ENCODE measurements around the gene XPO4.

XPO4 gene

GRCh38 chr13:20832861-20833260 lies 69.7 kb downstream of the XPO4 start:
- in situ Hi-C loops (cut with MboI; ENCODE audit: low pct_unique_long_range_greater_than_20kb, low sequenced_read_pairs, unreplicated experiment), result loop anchor here (25.0 kb wide), 1 partner anchor 646 kb away; the partner anchor contains the start of gene GJB2
- no peak for DNase-seq (ENCODE audit: low spot score)
- no peak for TF ChIP-seq CTCF (IDR thresholded peaks at IDR 0.05; ENCODE audit: extremely low read depth, insufficient read depth, missing control alignments)

GRCh38 chr13:20831933-20832332 lies 70.6 kb downstream of the XPO4 start:
- DNase-seq (ENCODE audit: low spot score), result no peak
- TF ChIP-seq CTCF (IDR thresholded peaks at IDR 0.05; ENCODE audit: extremely low read depth, insufficient read depth, missing control alignments), result no peak
- in situ Hi-C loops (cut with MboI; ENCODE audit: low pct_unique_long_range_greater_than_20kb, low sequenced_read_pairs, unreplicated experiment), result loop anchor here (25.0 kb wide), 1 partner anchor 645 kb away; the partner anchor contains the start of gene GJB2

- no peak for TF ChIP-seq CTCF (IDR thresholded peaks at IDR 0.05; ENCODE audit: extremely low read depth, insufficient read depth, missing control alignments)
- in situ Hi-C loops (cut with MboI; ENCODE audit: low pct_unique_long_range_greater_than_20kb, low sequenced_read_pairs, unreplicated experiment), result loop anchor here (25.0 kb wide), 1 partner anchor 644 kb away; the partner anchor contains the start of gene GJB2
- no peak for DNase-seq (ENCODE audit: low spot score)
These were observed 71.3 kb downstream of the XPO4 start for GRCh38 chr13:20831254-20831653.

GRCh38 chr13:20828539-20829364 lies 73.8 kb downstream of the XPO4 start:
- in situ Hi-C loops (cut with MboI; ENCODE audit: low pct_unique_long_range_greater_than_20kb, low sequenced_read_pairs, unreplicated experiment), result loop anchor here (25.0 kb wide), 1 partner anchor 641 kb away; the partner anchor contains the start of gene GJB2
- TF ChIP-seq CTCF (IDR thresholded peaks at IDR 0.05; ENCODE audit: extremely low read depth, insufficient read depth, missing control alignments), result peak; percentile 65
- DNase-seq (ENCODE audit: low spot score), result peak; percentile 41

GRCh38 chr13:20826843-20827560 lies 75.5 kb downstream of the XPO4 start:
- in situ Hi-C loops (cut with MboI; ENCODE audit: low pct_unique_long_range_greater_than_20kb, low sequenced_read_pairs, unreplicated experiment), result loop anchor here (25.0 kb wide), 1 partner anchor 640 kb away; the partner anchor contains the start of gene GJB2
- DNase-seq (ENCODE audit: low spot score), result no peak
- no peak for TF ChIP-seq CTCF (IDR thresholded peaks at IDR 0.05; ENCODE audit: extremely low read depth, insufficient read depth, missing control alignments)

- no peak for DNase-seq (ENCODE audit: low spot score)
- TF ChIP-seq CTCF (IDR thresholded peaks at IDR 0.05; ENCODE audit: extremely low read depth, insufficient read depth, missing control alignments), result no peak
- in situ Hi-C loops (cut with MboI; ENCODE audit: low pct_unique_long_range_greater_than_20kb, low sequenced_read_pairs, unreplicated experiment), result loop anchor here (25.0 kb wide), 1 partner anchor 639 kb away; the partner anchor contains the start of gene GJB2
These were observed 76.2 kb downstream of the XPO4 start for GRCh38 chr13:20826301-20826700.

All from GM13977 (cell line).